SU-DHL-6 (cell line): Measurements from ENCODE around the gene DUS2.

Experiments used
- EZH2phosphoT487 ChIP-seq: fragments of 200-600 bp; sonication (generic), shearing (Covaris generic); conservative IDR thresholded peaks from 2 replicates; pipeline ENCODE4 v1.6.1; 2018; ENCODE audit warnings: mild to moderate bottlenecking, antibody characterized with exemption, low read length, moderate library complexity, mixed read lengths
- TF ChIP-seq, protein P1 (sequence below): fragments of 200-600 bp; sonication (generic); IDR thresholded peaks from one replicate; pipeline ENCODE4 v1.5.1; 2017; ENCODE audit warnings: antibody characterized with exemption, mild to moderate bottlenecking, low read length, moderate library complexity; ENCODE audit not compliant: insufficient read depth, poor library complexity, severe bottlenecking

DNA sequence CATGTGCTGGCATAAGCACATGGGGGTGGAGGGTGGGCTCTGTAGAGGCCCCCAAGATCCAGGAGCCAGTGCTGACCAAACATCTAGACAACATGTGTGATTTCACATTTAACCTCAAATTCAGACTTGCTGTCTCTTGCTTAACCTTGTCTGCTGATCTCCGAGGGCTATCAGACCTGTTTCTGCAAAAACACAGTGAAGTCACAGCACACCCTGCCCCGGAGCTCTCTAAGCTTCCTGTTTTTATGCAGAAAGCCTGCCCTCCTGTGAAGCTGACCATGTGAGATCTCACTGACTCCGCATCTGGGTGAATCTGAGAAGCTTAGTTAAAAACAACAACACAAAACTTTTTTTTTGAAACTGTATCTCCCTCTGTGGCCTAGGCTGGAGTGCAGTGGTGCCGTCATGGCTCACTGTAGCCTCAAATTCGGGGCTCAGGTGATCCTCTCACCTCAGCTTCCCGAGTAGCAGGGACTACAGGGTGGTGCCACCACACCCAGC, 17.2 kb upstream of the DUS2 start:
- TF ChIP-seq, protein P1, sequence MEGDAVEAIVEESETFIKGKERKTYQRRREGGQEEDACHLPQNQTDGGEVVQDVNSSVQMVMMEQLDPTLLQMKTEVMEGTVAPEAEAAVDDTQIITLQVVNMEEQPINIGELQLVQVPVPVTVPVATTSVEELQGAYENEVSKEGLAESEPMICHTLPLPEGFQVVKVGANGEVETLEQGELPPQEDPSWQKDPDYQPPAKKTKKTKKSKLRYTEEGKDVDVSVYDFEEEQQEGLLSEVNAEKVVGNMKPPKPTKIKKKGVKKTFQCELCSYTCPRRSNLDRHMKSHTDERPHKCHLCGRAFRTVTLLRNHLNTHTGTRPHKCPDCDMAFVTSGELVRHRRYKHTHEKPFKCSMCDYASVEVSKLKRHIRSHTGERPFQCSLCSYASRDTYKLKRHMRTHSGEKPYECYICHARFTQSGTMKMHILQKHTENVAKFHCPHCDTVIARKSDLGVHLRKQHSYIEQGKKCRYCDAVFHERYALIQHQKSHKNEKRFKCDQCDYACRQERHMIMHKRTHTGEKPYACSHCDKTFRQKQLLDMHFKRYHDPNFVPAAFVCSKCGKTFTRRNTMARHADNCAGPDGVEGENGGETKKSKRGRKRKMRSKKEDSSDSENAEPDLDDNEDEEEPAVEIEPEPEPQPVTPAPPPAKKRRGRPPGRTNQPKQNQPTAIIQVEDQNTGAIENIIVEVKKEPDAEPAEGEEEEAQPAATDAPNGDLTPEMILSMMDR: no peak
- no peak for TF ChIP-seq EZH2phosphoT487
